Measurements from ENCODE around the gene FRMD1.

Gene FRMD1

GRCh38 chr6:168053086-168053956 lies 25.7 kb downstream of the FRMD1 start:
- no peak for DNase-seq

- DNase-seq: no peak
Measured at GRCh38 chr6:168052291-168052891, 26.6 kb downstream of the FRMD1 start.

DNA sequence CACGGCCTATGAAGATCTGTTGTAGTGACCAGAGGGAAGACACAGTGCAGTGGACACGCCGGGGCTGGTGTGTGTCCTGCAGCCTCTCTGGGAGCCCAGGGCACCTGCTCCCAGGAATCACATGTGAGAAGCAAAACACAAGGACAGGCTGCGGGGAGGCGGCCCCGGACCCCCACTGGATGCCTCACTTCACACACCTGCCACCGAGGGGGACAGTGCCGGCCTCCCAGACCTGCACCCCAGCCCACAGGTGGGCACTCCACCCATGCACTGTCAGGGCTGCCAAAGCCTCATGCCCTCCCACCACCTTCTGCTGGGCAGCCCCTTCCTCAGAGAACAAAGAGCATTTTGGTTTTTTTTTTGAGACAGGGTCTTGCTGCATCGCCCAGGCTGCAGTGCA lies 27.4 kb downstream of the FRMD1 start:
- no peak for DNase-seq

- no peak for DNase-seq
Measured at GRCh38 chr6:168050881-168051586, 28.0 kb downstream of the FRMD1 start.

DNA sequence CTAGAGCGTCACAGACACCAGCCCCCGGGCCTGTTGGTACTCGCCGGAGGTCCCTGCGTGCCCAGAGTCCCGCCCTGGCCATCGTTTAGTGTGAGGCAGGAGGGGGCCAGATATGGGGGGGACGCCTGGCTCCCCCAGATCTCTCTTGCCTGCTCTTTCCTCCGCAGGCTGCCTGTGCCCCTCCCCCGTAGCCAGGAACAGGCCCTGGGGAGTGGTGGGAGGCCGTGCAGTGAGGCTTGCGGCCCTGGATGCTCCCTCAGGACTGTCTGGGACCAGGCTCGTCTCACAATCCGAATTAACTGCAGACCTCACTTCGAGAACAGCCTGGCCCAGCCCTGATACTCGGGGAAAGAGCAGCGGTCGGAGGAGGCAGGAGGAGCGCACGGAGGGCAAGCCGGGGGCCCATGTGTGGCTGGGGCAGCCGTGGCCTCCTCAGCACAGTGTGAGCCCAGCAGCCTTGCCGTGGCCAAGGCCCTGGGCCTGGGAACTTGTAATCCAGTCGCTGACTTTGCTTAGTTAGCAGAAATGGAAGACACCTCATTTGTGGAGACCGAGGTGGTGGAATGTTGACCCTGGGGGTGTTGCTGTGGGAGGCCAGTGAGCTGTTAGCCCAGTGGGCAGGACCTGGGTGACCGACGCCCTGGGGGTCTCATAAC lies 28.7 kb downstream of the FRMD1 start:
- DNase-seq: no peak

- no peak for DNase-seq
Measured at GRCh38 chr6:168049706-168050224, 29.2 kb downstream of the FRMD1 start.

DNA sequence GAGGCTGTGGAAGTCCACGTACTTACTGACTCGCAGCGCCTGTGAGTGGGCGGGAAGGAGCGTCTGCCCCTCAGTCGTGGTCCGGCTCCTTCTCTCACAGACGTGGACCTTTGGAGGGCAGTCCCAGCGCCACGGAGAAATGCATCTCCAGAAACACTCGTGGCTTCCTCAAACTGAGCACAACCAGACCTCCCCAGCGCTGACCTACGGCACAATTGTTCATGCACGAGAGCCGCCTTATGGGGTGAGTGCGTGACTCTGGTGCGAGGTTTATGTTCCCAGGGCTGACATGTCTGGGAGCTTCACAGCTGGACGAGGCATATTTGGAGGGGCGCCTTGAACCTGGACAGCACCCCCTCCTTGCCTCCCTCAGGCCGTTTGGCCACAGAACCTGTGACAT lies 29.7 kb downstream of the FRMD1 start:
- DNase-seq: no peak

DNA sequence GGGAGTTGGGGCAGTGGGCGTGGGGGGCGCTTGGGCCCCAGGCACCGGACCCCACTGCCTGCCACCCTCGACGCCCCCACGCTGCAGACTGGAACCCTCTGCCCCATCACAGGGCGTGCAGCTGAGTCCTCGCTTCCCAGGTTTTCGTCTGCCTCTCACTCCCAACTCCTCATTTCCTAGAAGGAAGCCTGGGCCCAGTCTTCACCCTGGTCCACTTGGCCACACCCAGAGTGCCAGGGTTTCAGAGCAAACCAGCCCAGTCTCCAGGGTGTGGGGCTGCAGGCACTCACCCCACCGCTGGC lies 30.3 kb downstream of the FRMD1 start:
- DNase-seq: no peak

DNA sequence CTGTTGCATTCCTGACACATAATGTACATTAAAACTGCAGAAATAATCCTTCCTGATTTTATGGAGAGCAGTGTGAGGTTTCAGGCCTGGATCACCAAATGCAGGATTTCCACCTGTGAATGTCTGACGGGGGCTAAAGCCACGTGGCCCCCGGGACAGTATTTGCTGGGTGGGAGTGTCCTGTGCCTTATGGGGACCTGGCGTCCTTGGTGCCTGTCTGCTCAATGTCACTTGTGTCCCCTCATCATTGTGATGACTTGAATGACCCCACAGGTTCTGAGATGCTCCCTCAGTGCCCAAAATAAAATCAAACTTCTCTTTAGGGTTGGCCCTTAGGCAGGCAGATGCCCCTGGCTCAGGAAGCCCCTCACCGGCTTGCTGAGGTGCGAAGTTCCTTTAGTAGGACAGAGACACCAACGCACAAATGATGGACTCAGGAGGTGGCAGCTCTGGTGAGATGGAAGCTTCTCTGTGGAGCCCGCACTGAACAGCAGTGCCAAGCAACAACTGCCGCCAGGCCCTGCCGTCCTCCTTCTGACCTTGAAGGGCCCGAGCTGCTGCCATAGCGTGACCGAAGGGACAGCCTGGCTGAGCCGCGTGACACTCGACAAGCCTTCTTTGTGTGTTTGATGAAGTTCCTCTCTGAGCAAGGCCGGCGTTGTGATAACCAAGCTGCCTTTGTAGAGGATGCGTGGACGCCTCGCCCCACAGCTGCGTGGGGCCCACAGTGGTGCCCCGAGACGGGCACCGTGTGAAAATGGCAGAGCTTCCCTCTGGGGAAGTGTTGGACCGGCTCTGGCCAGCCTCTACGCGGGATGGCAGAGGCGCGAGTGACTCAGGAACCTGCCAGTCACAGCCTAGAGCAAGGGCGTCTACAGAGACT lies 30.9 kb downstream of the FRMD1 start:
- DNase-seq: no peak

- DNase-seq: no peak
Measured at GRCh38 chr6:168046696-168047095, 32.3 kb downstream of the FRMD1 start.

GRCh38 chr6:168045706-168046620 lies 33.0 kb downstream of the FRMD1 start:
- no peak for DNase-seq

- no peak for DNase-seq
Measured at GRCh38 chr6:168045141-168045691, 33.8 kb downstream of the FRMD1 start.

DNA sequence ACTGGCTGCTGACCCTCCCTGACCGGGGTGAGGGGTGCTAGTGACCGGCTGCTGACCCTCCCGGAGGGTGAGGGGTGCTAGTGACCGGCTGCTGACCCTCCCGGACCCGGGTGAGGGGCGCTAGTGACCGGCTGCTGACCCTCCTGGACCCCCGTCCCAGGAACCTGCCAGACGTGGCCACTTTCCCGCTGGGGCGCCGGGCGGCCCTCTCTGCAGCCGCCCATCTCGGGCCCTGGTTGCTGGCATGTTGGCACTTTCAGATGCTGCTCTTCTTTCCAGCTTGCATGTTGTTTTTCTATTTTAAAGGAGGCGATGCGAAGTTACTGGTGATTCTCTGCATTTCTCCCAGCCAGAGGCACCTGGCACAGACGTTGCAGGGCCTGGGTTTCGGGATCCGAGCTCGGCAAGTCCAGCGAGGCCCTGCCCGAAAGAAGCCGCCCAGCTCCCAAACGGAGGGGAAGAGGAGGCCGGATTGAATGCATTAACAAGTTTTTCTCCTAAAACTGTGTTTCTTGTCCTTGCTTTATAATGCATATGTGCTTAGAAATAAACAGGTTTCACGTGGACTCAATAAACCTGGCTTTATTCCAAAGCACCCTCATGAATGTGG lies 34.4 kb downstream of the FRMD1 start:
- no peak for DNase-seq

DNA sequence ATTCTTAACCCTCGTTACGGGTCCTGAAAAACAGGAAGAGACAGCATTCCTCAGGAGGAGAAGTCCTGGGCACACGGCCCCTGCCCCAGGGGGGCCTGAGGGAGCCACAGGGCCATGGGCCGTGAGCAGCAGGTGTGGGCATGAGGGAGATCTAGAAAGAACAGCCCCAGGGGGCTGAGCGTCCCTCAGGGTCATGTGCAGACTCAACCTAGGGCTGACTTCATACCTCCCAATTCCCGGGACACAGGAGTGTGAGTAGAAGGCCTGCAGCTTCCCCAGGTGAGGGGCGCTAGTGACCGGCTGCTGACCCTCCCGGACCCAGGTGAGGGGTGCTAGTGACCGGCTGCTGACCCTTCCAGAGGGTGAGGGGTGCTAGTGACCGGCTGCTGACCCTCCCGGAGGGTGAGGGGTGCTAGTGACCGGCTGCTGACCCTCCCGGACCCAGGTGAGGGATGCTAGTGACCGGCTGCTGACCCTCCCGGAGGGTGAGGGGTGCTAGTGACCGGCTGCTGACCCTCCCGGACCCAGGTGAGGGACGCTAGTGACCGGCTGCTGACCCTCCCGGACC lies 35.1 kb downstream of the FRMD1 start:
- no peak for DNase-seq

DNA sequence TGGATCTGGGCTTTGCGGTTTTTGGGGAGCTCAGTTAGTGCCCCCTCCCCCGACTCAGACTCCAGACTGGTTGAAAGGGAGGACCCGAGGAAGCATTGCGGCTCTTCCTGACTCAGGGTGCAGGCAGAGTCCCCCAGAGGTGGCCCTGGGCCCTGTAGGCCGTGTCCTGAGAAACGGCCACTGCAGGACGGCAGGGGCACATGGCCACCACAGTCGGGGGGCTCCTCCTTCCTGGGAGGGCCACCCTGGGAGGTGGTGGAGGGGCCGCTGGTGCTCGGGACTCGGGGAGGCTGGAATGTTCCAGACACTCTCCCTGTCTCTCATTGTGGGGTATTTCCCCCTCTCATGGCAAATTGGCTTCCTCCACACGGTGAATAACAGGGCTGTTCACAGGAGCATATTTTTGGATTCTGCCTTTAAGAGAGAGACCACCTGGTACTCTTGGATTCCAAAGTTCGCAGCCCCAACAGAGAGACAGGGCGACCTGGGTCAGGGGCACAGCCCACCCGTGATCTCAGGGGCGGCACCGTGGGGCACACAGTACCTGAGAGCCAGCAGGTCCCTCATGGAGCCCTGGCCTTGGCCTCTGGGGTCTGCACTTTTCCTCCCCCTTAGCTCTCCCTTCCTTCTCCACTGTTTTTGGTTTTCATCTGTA lies 35.7 kb downstream of the FRMD1 start:
- DNase-seq: no peak

GRCh38 chr6:168042426-168043192 lies 36.4 kb downstream of the FRMD1 start:
- DNase-seq: no peak

DNA sequence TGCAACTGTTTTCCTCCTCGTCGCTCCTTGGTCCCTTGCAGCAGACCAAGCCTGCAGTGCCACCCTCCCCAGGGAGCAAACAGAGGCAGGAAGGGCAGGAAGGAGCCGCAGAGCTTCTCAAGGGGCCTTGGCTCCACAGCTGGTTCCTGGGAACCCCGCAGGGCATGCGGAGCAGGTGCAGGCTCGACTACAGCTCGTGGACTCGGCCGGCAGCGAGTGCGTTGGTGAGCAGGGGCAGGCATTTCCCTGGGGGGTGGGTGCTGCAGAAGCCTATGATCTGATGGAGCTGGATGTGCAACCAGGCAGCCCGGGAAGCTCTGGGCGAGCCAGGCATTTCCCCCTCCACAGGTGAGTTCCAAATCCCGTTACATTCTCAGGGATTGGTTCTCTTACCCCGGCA lies 37.1 kb downstream of the FRMD1 start:
- DNase-seq: no peak

- no peak for DNase-seq
Measured at GRCh38 chr6:168040856-168041496, 38.0 kb downstream of the FRMD1 start.

Measured in NCI-H446 treated with DMSO at 0.1 percent for 48 hours (cell line).